Osteocyte (in vitro differentiated cells): ENCODE measurements around the gene SST. TPM values are rescaled to one million over a fixed set of nuclear protein-coding genes. Genes with fewer than 3 reads are reported as not detected.

Experiments
- DNase-seq: peaks from one replicate; pipeline ENCODE4 v3.0.0; 2021; ENCODE audit warnings: mixed read lengths; ENCODE audit not compliant: unreplicated experiment; ENCODE audit errors: extremely low spot score
- H3K27ac Mint-ChIP-seq: one replicate; pipeline ENCODE4 v1.8.0; 2021; ENCODE audit warnings: mild to moderate bottlenecking, mixed read lengths; ENCODE audit not compliant: unreplicated experiment
- H3K27me3 Mint-ChIP-seq: one replicate; pipeline ENCODE4 v1.8.0; 2021; ENCODE audit warnings: mixed read lengths; ENCODE audit not compliant: unreplicated experiment
- H3K36me3 Mint-ChIP-seq: one replicate; pipeline ENCODE4 v1.8.0; 2021; ENCODE audit warnings: mixed read lengths; ENCODE audit not compliant: unreplicated experiment
- H3K4me1 Mint-ChIP-seq: one replicate; pipeline ENCODE4 v1.8.0; 2021; ENCODE audit warnings: mixed read lengths; ENCODE audit not compliant: unreplicated experiment
- H3K4me3 Mint-ChIP-seq: one replicate; pipeline ENCODE4 v1.8.0; 2021; ENCODE audit warnings: mild to moderate bottlenecking, moderate library complexity, mixed read lengths; ENCODE audit not compliant: unreplicated experiment
- H3K9me3 Mint-ChIP-seq: one replicate; pipeline ENCODE4 v1.8.0; 2021; ENCODE audit warnings: mixed read lengths; ENCODE audit not compliant: unreplicated experiment
- total RNA-seq: library from RNA; stranded (reverse); gene quantifications from 2 replicates; pipeline ENCODE4 v1.2.1, GENCODE V29; 2021
- TF ChIP-seq, protein P1 (sequence below): fragments of 200-600 bp; sonication (generic); IDR thresholded peaks from 2 replicates; pipeline ENCODE4 v1.5.0; 2021; ENCODE audit warnings: antibody characterized with exemption, mild to moderate bottlenecking, moderate library complexity

The SST gene
- total RNA-seq, 1 donor from 2014 or later = not detected

GRCh38 chr3:187630404-187630803 lies 39.8 kb downstream of the SST start:
- TF ChIP-seq, protein P1, sequence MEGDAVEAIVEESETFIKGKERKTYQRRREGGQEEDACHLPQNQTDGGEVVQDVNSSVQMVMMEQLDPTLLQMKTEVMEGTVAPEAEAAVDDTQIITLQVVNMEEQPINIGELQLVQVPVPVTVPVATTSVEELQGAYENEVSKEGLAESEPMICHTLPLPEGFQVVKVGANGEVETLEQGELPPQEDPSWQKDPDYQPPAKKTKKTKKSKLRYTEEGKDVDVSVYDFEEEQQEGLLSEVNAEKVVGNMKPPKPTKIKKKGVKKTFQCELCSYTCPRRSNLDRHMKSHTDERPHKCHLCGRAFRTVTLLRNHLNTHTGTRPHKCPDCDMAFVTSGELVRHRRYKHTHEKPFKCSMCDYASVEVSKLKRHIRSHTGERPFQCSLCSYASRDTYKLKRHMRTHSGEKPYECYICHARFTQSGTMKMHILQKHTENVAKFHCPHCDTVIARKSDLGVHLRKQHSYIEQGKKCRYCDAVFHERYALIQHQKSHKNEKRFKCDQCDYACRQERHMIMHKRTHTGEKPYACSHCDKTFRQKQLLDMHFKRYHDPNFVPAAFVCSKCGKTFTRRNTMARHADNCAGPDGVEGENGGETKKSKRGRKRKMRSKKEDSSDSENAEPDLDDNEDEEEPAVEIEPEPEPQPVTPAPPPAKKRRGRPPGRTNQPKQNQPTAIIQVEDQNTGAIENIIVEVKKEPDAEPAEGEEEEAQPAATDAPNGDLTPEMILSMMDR = no peak
- Mint-ChIP-seq H3K27ac (no peak overlapping the region), H3K36me3 (no peaks in the 10 kb centered on the region), H3K4me1 (no peaks in the 10 kb centered on the region), H3K9me3 (peaks cover 5% of the 10 kb centered on the region), H3K4me3 (no peak overlapping the region), H3K27me3 (peaks cover 55% of the 10 kb centered on the region)
- no peak for DNase-seq

DNA sequence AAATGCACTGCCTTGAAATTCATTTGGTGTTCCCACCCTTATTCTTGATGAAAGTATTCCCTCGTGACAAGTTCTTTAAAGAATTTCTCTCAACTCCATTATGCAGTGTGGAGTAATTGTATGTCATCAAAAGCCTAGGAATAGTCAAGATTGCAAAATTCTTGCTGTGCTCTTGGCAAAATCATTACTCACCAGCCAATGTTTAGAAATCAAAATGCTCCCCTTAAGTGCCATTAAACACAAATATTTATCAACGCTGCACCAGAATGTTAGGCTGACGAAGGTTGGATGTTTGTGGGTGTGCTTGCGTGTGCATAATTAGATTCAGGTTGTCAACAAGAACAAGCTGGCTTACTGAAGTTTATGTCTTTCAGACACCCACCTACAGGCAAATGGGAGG lies 40.5 kb downstream of the SST start:
- DNase-seq = no peak
- Mint-ChIP-seq H3K4me3 (no peak overlapping the region), H3K27ac (no peak overlapping the region), H3K4me1 (no peaks in the 10 kb centered on the region), H3K27me3 (peaks cover 56% of the 10 kb centered on the region), H3K9me3 (no peaks in the 10 kb centered on the region), H3K36me3 (no peaks in the 10 kb centered on the region)
- TF ChIP-seq, protein P1 = no peak

GRCh38 chr3:187628169-187628568 lies 42.0 kb downstream of the SST start:
- Mint-ChIP-seq H3K36me3 (no peaks in the 10 kb centered on the region), H3K9me3 (no peaks in the 10 kb centered on the region), H3K27ac (no peak overlapping the region), H3K4me1 (no peaks in the 10 kb centered on the region), H3K27me3 (peaks cover 67% of the 10 kb centered on the region), H3K4me3 (no peak overlapping the region)
- DNase-seq = no peak
- TF ChIP-seq, protein P1 = no peak

DNA sequence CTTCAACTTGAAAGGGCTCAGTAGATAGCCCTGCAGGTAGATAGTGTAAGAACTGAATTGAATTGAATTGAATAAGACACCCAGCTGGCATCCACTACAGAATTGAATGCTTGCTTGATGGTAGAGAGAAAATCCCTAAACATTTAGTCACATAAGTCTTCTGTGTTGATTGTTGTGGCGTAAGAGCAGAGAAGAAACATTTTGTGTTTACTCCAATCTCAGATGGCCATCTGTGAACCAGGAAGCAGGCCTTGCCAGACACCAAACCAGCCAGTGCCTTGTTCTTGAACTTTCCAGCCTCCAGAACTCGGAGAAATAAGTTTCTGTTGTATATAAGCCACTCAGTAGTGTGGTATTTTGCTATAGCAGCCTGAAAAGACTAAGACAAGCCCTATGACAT lies 43.6 kb downstream of the SST start:
- Mint-ChIP-seq H3K36me3 (no peaks in the 10 kb centered on the region), H3K4me3 (no peak overlapping the region), H3K27me3 (peaks cover 70% of the 10 kb centered on the region), H3K27ac (no peak overlapping the region), H3K4me1 (no peaks in the 10 kb centered on the region), H3K9me3 (no peaks in the 10 kb centered on the region)
- TF ChIP-seq, protein P1 = no peak
- no peak for DNase-seq

- Mint-ChIP-seq H3K4me1 (no peaks in the 10 kb centered on the region), H3K27ac (no peak overlapping the region), H3K9me3 (no peaks in the 10 kb centered on the region), H3K36me3 (no peaks in the 10 kb centered on the region), H3K27me3 (peaks cover 58% of the 10 kb centered on the region), H3K4me3 (no peak overlapping the region)
- TF ChIP-seq, protein P1 = no peak
- DNase-seq = no peak
These were observed 45.6 kb downstream of the SST start for GRCh38 chr3:187624588-187624987.
